Subcutaneous adipose tissue (tissue), 4 donors: ENCODE measurements around the gene KHDC1. TPM values are rescaled to one million over a fixed set of nuclear protein-coding genes. Genes with fewer than 3 reads are reported as not detected.

Source experiments
- total RNA-seq, 4 donors: library from RNA; depleted of rRNA; stranded (reverse); fragments of >200 nt; gene quantifications; one replicate each; pipeline ENCODE4 v1.1.0, GENCODE V29; 2016
- TF ChIP-seq, protein P1 (sequence below): fragments of 450-650 bp; IDR thresholded peaks from one replicate; pipeline ENCODE4 v1.5.1; 2016; ENCODE audit warnings: low read depth, mild to moderate bottlenecking, control low read depth, antibody characterized with exemption, moderate library complexity

KHDC1 gene, protein sequence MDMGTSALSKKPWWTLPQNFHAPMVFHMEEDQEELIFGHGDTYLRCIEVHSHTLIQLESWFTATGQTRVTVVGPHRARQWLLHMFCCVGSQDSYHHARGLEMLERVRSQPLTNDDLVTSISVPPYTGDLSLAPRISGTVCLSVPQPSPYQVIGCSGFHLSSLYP
- 1 to 10 TPM in 1 of 4 donors, under 1 TPM in 3; 0.34 to 1.7 (median 0.77) TPM for total RNA-seq

DNA sequence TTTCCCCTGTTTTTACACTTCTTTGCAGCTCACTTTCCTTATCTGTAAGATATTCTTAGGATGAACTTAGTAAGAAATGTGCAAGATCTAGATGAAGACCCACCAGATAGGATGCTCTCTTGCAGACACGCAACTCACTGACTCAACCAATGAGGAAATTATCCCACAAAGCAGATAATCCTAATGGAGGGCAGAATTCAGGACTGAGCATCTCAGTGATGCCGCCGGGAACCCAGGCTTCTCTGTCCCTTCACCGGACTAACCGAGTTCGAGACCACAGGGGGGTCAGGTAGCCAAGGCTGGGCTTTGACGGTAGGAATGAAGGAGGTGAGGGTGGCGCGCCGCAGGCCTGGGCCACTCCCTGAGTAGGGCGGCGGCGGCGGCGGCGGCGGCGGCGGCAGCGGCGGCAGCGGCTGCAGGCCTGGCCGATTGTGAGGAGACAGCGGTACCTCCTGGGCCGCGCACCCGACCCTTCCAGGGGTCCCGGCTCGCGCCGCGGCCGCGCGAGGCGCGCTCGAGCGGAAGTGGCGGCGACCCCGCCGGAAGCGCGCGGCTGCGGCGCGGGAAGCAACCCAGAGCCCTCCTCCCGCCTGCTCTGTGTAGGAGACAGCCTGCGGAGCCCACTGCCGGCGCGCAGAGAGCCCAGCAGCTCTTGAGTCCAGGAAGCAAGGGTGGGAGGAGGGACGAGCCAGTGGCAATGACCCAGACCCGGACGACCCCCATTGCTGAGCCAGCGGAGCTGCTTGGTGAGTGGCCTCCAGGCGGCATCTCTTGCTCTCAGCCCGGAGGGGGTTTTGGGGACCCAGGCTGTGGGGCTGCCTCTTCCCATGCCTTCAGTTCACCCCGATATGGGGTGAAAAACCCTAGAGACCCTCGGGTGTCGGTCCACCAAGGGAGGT, at the start of gene KHDC1:
TSS of gene KHDC1 (minus strand) at position 526 of the 899 bp plus-strand sequence. CDS start 20,679 bp downstream, outside the sequence.
- TF ChIP-seq, protein P1, sequence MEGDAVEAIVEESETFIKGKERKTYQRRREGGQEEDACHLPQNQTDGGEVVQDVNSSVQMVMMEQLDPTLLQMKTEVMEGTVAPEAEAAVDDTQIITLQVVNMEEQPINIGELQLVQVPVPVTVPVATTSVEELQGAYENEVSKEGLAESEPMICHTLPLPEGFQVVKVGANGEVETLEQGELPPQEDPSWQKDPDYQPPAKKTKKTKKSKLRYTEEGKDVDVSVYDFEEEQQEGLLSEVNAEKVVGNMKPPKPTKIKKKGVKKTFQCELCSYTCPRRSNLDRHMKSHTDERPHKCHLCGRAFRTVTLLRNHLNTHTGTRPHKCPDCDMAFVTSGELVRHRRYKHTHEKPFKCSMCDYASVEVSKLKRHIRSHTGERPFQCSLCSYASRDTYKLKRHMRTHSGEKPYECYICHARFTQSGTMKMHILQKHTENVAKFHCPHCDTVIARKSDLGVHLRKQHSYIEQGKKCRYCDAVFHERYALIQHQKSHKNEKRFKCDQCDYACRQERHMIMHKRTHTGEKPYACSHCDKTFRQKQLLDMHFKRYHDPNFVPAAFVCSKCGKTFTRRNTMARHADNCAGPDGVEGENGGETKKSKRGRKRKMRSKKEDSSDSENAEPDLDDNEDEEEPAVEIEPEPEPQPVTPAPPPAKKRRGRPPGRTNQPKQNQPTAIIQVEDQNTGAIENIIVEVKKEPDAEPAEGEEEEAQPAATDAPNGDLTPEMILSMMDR, result no peak

DNA sequence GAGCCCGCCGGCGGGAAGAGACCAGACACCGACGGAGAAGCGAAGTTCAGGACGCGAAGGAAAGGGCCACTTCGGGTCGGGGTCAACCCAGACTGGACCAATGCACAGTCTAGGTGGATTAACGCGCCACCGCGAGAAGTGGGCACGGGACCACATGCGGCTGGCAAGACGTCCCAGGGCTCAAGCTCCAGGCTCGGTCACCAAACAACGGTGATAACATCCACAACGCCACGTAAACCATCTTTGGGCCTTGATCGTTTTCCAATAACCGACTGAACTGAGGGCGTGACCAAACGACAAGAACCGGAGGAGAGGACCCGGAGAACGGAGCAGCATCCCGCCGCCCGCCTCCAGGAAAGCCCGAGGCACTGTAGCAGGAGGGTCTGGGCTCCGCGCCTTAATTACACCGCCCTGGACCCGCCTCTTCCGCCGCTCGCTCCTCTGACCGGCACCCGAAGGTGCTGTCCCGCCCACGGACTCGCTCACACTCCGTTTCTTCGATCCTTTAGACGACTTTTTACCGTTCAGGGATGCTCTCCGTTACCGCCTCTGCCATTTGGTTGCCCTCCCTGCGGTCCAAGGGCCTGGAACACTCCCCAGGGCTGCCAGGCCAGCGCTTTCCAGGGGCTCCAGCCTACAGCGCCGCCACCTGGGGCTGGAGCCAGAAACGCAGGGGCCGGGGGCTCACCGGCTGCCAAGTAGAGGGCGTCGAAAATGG, 46.9 kb upstream of the KHDC1 start:
- TF ChIP-seq, protein P1, result no peak

DNA sequence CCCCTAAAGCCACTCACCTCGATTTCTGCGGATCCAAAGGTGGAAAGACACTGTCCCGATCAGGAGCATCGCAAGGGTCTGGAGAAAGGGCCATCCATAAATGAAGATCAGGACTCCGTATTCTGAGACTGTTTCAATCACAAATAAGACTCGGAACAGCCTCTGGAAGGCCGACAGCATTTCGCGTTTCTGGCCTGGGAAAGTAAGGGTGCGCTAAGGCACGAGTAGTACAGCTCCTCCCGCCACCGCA, 46.5 kb upstream of the KHDC1 start:
- TF ChIP-seq, protein P1, result no peak

DNA sequence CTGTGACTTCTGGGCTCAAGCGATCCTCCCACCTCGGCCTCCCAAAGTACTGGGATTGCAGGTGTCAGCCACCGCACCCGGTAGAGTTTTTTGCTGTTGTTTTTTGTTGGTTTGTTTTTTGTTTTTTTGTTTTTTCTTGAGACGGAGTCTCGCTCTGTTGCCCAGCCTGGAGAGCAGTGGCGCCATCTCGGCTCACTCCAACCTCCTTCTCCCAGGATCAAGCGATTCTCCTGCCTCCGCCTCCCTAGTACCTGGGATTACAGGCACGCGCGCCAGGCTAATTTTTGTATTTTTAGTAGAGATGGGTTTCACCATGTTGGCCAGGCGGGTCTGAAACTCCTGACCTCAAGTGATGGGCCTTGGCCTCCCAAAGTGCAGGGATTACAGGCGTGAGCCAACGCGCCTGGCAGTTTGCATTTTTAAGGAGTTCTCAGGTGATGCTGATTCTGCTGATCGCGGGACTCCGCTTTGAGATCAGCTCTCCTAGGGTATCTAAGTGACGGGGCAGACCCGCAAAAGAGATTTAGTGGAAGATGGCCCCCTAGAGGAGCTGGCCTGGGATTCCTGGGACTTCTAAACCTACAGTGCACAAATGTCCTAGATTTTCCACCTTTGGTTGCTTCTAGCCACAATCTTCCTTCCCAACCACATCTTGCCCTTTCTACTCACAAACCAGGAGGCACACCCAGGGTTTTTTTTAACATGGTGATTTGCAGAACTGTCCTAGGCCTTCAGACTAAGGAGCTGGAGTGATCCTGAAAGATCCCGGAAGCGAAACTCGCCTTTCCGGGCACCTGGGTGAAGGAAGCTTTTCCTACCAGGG, 45.9 kb upstream of the KHDC1 start:
- TF ChIP-seq, protein P1, result no peak

DNA sequence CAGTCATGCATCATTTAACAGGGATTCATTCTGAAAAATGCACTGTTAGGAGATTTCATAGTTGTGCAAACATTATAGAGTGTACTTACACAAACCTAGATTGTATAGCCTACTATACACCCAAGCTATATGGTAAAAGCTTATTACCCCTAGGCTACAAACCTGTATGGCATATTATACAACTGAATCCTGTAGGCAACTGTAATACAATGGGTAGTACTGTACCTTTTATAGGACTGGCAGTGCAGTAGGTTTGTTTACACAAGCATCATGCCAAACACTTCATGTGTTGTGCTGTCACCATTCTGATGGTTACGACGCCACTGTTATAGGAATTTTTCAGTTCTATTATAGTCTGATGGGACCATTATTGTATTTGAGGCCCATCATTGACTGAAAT, 39.3 kb upstream of the KHDC1 start:
- TF ChIP-seq, protein P1, result no peak

DNA sequence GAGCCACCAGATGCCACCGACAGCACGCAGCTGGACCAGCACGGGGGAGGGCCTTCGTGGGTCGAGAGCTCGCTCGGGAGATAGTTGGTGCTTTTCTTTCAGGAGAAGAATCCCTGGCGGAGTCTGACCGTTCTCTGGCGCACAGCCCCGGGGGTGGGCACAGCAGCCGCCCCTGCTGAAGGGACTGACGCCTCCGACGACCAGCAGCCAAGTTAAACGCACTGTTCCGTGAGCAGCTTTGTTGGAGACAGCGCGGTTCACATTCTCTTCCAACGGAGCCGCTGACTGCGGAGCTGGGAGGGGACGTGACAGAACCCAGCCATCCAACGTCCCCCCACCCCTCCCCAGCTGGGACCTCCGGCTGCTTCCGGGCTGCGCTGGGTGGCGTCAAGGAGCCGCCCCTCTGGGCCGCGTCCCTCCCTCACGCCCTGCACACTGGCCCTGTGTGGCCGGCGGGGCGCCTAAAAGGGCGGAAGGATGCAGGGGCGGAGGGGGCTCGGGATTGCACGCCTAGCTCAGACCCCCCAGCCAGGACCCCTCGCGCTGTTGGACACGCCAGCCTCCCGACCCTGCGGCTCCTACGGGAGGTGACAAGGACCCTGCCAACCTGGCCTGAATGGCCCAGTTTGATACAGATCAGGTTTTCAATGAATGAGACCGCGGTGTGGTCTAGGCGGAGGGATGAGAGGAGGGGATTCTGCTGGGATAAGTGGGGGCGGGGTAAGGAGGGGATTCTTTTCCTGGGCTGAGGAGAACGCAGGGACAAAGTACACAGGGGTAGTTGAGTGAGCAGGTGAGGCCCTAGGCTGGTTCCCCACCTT, 36.4 kb upstream of the KHDC1 start:
- TF ChIP-seq, protein P1, result no peak
